GM18867 (cell line): ENCODE data around the gene KRT9.
"Not testable (repeated sequence)": the region's sequence is repeated elsewhere in the genome, so short reads cannot be mapped to it uniquely, and the experiment has no call there.

Experiments
- ATAC-seq: cut with Tn5 transposase; IDR thresholded peaks from one replicate; pipeline ENCODE4 v1.9.1; 2021; ENCODE audit warnings: mild to moderate bottlenecking, moderate library complexity; ENCODE audit not compliant: unreplicated experiment

The KRT9 gene

DNA sequence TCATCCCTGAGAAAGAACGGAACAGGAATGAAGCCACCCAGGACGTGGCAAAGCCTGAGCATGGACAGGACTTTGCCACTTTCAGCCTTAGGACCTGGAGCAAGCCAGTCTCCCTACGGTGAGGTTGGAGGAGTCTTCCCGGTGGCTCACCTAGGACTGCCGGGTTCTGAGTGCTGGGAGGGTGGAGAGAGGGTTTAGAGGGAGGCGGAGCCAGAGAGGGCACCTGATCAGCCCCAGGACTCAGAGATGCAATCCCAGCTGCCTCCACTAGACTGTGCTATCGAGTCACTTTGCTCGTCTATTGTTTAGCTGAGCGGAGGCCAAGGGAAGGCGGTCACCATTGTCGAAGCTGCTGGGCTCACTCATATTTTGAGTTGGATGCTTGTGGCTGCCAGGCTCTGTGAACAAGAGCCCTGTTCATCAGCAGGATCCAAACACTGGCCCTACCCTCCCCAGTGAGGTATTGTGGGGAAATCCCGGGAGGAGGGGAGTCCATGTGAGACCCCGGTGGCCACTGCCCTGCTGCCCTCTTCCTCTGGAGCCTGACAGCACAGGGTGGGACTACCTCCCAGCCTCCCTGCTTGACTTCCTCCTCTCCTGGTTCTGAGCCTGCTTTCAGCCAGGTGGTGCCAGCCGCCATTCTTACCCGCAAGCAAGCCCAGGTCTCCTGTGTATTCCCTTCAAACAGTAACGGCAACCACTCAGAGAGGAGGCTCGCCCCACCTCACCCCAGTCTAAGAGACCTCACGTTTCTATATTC, 7.8 kb upstream of the KRT9 start:
- ATAC-seq, result peak; percentile 64

DNA sequence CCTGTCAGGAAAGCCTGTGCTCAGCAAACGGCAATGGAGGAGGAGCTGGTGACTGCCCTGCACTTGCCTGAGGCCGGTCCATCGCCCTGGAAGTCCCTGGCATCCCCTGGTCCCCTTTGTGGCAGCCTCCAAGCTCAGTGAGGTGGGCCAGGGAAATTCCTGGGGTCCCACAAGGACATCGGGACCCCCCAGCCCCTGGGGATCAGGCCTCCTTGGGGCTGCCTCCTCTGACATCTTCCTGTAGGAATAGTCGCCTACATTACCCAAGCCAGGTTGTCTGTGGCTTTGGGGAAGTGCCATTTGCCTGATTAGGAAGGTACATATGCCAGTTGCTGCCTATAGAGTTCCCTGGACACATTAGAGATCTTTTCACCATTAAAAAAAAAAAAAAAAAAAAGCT, 7.1 kb upstream of the KRT9 start:
- no peak for ATAC-seq

DNA sequence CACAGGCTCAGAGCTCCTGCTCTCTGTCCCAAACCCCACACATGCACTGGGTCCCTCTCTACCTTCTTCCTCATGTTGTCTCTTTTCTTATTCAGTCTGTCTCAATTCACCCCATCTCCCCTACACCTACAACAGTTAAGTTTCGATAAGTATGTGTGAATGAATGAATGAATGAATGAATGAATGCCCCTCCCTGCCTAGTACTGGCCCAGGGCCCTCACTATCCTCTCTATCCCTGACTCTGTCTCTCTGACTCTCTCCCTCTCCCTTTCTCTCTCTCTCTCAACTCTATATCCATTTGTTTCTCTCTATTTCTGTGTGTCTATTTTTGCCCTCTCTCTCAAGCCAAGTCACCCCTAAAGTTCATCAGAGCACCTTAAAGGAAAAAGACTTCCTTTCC, 6.7 kb upstream of the KRT9 start:
- no peak for ATAC-seq

DNA sequence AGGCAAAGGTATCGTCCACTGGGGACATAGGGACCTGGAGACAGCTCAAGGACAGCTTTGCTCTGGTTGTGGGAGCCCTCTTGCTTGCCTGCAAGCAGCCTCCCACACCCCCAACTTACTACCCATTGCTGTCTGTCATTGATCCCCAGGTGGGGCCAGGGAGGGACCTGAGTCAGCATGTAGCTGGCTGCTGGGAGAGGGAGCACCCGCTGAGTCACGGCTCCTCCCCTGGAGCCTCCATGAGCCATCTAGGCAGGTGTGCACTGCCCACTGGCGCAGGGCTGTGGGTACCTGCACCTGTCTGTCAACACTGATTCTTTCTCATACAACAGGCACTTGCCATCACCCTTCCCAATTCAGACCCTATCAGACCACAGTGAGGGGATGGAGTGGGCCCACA, 4.9 kb upstream of the KRT9 start:
- ATAC-seq, result not testable (repeated sequence)

DNA sequence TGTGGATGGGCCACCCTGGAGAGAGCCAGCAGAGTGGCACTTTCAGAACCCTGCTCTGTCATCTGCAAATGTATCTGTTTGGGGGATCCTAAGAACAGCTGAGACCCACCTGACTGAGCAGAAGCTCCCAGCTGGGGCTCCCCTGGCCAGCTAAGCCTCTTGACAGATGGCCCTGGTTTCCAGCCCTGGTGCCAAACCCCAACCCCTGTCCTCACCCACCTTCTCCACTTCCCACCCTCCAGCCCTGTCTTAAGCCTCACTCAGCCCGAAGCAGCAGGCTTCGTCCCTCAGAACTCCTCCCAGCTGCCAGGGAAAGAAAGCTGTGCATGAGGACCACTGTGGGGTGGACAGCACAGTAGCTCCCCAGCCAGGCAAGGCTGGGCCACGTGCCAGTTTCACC, 3.5 kb upstream of the KRT9 start:
- no peak for ATAC-seq

DNA sequence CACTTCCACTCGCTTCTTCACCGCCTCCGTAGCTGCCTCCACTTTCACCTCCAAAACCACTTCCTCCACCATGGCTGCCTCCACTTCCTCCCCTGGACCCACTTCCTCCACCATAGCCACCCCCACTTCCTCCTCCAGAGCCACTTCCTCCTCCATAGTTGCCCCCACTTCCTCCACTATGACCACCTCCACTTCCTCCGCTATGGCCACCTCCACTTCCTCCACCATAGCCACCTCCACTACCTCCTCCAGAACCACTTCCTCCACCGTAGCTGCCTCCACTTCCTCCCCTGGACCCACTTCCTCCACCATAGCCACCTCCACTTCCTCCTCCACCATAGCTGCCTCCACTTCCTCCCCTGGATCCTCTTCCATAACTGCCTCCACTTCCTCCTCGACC, 4.5 kb downstream of the KRT9 start:
- no peak for ATAC-seq

DNA sequence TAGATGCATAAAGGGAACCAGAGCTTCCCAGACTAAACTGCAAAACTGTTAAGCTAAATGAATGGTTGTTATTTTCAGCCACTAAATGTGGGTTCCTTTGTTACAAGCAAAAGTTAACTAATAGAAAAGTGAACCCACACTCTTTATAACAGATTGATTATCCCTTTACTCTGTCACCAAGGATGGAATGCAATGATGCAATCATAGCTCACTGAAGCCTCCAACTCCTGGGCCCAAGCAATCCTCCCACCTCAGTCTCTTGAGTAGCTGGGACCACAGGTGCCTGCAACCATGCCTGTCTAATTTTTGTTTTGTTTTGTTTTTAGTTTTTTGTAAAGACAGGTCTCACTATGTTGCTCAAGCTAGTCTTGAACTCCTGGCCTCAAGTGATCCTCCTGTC, 6.5 kb downstream of the KRT9 start:
- ATAC-seq, result no peak

DNA sequence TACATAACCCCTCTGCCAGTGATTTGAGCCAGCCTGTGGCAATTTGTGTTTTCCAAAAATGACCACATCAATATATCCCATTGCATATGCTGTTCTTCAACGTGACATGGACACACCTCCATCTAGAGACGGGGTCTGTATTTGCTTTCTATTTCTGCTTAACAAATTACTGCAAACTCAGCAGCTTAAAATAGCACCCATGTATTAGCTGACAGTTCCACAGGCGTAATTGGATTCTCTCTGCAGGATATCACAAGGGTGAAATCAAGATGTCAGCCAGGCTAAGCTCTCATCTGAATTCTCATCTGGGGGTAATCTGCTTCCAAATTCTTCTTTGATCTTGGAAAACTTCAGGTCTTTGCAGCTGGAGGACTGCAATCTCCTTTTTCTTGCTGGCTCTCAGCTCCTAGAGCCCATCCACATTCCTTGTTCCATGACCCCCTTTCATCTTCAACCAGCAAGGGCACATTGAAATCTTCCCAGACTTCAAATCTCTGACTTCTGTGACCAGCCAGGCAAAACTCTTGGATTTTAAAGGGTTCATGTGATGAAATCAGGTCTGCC, 8.2 kb downstream of the KRT9 start:
- ATAC-seq, result no peak

DNA sequence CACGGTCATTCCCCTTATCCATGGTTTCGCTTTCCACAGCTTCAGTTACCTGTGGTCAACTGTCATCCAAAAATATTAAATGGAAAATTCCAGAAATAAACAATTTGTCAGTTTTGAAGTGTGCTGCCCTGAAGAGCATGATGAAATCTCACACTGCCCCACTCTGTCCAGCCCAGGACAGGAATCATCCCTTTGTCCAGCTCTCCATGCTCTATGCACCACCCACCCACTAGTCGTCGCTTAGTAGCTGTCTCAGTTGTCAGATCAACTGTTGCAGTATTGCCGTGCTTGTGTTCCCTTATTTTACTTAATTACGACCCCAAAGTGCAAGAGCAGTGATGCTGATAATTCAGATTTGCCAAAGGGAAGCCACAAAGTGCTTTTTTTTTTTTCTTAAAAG, 10.3 kb downstream of the KRT9 start:
- no peak for ATAC-seq

DNA sequence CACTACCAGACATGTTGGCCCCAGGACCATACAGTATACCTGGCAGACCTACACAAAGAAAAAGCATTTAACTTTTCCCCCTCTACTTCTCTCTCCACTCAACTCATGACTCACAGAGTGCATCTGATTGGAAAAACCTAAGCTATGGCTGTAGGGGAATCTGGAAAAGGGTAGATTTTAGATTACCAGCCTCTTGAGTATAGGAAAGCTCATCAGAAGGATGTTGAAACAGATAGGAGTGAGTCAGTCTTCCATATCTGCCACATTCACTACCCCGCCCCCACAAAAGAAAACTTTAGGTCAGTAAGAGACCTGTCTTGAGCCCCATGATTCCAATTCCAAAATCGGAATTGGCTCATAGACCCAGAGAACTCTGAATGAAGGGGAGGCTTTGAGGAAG, 12.3 kb downstream of the KRT9 start:
- no peak for ATAC-seq

DNA sequence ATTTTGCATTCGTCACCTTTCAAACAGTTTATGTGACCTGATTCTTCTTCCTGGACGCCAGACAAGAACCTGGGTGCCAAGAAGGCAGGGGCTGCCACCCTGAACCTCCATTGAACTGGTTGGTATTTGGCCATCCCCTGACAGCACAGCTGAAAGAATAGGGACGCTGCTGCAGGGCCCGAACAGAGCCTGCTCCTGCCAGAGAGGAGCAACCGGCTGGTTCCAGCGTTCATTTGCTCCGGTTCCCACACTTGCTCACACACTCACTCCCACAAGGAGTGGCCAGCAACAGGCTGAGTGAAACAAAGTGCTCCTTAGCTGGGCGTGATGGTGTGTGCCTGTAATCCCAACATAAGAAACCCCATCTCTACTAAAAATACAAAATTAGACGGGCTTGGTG, 14.9 kb downstream of the KRT9 start:
- ATAC-seq, result no peak

DNA sequence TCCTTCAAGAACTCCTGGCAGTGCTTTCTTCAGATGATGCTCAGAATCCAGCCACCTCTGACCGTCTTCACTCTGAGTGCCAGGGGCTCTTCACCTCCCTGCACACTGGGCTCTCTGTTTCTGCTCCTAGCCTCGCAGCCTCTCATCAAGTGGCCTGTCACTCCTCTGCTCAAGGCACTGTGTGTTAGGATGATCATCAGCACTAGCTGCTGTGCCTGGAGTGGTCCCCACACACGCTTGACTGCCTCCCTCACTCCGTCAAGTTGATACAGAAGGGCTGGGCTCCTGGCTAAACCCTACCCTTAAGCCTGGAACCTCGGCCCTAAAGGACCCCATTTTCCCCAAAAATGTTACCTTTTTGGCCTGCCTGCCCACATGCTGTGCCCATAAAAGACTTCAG, 15.6 kb downstream of the KRT9 start:
- ATAC-seq, result no peak

DNA sequence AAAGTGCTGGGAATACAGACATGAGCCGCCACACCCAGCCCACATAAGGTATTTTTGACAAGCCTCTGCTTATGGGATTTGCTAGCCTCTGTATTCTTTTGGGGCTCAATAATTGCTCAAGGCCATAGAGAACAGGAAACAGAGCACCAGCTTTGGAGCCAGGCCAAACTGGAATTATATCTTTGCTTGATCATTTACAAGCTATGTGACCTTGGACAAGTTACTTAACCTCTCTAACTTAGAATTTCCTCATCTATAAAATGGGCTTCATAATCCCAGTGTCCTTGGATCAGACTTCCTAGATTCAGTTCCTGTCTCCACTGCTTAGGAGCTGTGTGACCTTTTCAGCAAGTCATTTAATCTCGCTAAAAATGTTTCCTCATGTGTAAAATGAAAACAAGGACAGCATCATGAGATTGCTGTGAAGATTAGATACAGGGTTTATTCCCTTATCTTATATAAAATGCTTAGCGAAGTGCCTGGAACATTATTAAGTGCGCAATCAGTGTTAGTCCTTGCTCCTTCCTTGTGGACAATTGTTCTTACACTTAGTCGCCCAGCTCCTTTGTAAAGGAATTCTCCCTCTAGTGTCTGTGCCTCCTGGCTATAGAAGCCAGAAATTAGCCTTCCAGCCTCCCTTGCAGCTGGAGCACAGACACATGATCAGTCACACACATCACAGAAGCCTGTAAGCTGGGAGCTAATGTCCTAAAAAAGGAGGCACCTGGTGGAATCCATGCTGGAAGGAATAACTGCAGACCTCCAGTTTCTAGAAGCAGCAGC, 16.6 kb downstream of the KRT9 start:
- ATAC-seq, result no peak

DNA sequence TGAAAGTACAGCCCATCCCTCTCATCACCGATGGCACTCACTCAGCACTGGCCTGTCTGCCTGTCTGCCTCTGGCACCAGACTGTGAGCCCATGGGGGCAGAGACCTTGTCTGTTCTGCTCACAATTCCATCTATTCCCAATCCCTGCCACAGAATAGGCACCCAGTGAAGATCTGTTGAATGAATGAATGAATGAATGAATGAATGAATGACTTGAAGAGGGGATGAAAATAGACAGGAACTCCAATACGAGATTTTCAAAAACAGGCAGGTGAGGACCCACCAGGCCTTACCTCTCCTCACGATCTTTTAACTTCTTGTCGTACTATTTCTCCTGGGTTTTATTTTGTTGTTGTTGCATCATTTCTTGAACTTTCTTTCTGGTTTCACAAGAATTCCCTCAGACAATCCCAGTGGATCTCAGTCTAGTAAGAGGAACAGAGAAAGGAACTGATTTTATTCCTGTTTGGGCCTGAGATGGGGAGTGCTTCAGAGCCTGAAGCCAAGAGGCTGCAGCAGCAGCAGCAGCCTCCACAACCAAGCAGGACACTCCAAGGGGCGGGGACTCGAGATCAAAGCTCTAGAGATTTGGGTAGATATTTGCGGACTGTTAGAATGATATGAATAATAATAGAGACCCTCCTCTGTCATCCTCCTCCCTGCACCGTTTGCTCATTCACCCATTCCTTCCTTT, 17.7 kb downstream of the KRT9 start:
- no peak for ATAC-seq

DNA sequence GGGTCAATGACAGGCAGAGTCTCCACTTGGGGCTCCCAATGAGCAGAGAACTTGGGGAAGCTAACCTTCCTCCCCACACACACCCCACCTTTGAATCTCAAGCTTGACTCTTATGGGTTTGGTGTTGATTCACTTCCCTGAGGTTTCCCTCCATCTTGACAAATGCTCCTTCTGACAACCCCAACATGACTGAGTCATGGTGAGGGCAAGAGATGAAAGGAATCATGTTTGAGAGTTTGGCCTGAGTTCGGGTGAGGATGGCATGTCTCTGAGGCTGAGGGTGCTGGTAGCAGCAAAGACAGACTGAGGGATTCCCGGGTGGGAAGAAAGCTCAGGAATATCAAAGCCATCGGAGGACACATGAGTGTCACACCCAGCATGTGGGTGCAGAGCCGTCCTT, 18.7 kb downstream of the KRT9 start:
- ATAC-seq, result no peak

DNA sequence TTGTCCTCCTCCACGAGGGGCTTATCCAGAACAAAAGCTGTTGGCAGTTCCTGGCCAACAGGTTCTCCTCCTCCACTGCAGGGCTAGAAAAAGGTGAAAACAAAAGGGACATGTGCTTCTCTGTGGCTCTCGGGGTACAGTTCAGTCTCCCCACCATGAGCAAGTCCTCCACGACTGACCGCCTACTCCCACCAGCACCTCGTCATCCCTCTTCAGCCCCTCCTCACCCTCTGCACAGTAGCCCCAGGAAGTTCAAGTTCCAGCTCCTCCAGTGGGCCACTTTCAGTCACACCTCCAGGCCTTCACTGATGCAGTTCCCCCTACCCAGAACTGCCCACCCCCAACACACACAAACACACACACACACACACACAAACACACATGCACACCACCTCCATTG, 19.4 kb downstream of the KRT9 start:
- no peak for ATAC-seq

DNA sequence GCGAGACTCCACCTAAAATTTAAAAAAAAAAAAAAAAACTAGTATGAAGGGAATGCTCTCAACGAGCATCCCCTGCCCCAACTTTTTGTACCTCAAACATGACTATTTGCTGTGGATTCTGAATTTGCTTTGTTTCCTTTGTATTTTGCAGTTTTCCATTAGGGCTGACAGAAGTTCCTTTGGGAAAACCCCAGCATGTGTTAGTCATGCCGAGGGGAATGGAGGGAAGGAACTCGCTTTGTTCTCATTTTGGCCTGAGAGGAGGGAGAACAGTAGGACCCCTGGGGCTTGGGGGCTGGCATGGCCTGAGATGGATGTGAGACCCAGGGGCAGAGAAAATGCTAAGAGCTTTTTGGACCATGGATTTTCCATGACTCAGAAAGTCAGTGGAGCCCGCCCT, 20.5 kb downstream of the KRT9 start:
- ATAC-seq, result no peak

DNA sequence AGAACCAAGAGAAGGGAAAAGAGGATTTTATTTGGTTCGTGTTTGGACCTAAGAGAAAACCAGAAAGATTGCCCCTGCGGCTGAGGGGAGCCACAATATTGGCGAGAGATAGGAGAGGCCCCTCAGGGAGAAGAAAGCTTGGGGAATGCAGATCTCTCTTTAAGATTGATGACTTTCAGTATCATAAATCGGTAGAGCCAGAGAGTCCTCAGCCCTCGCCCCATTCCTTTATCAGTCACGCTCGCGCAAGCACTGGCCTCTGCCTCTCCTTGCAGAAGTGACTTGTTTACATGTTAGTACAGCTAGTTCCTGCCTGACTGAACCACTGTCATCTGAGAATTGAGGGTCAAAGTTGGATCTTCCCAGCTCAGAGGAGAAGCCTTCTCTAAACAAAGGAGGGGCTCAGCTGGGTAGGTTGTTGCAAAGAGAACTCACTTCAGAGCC, 22.2 kb downstream of the KRT9 start:
- no peak for ATAC-seq

DNA sequence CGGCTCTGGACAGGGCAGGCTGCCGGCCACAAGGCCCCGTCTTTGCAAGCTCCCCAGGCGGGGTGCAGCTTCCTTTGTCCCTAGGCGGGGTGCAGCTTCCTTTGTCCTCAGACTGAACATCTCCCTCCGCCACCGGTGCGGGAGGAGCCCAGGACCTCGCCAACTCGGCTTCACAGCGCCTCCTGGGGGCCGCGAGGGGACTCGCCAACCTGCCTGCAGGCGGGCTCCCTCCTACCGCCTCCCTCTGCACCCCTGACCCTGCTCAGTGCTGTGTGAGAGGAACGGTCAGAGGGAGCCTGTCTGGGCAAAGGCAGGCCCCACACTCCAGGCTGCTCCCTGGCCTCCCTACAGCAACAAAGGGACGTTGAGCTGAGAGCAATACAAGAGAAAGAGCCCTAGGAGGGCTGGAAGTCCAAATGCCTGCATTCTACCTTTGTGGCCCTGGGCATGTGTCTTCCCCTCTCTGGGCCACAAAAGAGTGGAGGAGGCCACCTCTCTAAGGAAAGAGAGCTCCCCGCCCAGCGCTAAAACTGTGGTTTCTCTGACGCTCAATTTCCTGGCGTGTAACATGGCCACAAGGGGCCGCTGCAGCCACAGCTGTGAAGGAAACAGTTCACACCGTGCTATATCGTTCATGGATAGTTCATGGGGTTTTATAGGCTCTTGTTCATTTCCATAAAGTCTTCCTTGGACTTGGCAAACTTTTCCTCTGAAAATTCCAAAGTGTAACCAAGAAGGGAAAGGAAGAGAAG, 22.8 kb downstream of the KRT9 start:
- peak; percentile 62 for ATAC-seq

DNA sequence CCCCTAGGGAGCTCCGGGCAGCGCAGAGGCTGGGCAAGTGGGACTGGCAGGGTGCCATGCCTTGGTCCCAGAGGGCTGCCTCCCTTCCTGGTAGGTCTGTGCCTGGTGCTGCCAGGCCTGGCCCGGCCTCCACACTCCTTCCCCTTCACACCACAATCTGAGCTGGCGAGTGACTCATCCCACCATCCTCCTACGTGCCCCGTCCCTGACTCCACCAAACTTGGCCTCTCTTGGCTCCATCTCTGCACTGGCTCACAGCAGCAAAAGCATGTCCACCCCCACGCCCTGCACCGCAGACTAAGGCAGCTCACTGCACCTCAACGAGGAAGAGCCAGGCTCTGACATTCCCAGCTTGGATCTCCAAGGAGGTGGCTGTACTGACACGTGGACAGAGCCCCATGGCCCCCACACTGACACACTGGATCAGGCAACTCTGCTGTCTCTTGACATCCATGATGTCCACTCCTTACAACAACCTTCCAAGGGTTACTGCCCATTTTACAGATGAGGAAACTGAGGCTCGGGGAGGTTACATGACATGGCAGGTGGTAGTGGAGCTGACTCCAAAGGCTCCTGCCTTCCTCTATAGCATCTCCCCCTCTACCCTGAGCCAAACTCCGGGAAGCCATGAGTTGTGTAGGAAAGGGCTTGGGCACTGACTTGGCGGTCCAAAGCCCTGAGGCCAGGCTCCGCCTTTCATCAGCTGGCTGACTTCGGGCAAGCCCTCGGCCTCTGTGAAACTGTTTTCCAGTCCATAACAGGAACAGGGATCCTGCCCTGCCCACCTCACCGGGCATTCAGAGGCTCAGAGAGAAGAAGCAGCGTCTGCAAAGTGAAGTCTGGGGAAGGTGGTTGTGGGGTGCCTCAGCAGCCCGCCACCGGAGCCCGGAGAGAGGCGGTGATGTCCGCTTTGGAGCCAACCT, 23.7 kb downstream of the KRT9 start:
- ATAC-seq, result no peak
